H1 (cell line): ENCODE data around the gene ROR1. TPM values are rescaled to one million over a fixed set of nuclear protein-coding genes. Genes with fewer than 3 reads are reported as not detected.

Experiments used
- CTCF ChIA-PET: fragments of 300-600 bp; sonication (Branson Sonifier 250); formaldehyde crosslinking; loops from one replicate; lab custom pipeline; 2021; ENCODE audit not compliant: partially characterized antibody; lab: Charles Lee
- POLR2A ChIA-PET: fragments of 300-600 bp; sonication (Branson Sonifier 250); formaldehyde crosslinking; loops from one replicate; lab custom pipeline; 2021; ENCODE audit warnings: inconsistent platforms; ENCODE audit not compliant: partially characterized antibody; lab: Charles Lee
- DNase-seq, 2 experiments: peaks; one replicate each; pipeline versions ENCODE4 v3.0.0 to v3.0.0-alpha.2; 2010 to 2022; ENCODE audit warnings: low spot score in 2 of 2, low read depth in 1 of 2, mixed read lengths in 1 of 2
- FAIRE-seq: peaks from 2 replicates; lab custom pipeline; 2011; peaks lifted over from hg19 to GRCh38; lab: Jason Lieb, UNC
- H2AFZ ChIP-seq: 2 replicates; pipeline ENCODE4 v1.8.1; 2012; ENCODE audit warnings: low read length, inconsistent platforms
- H2AK5ac ChIP-seq: 2 replicates; pipeline ENCODE4 v1.6.1; 2013; ENCODE audit warnings: low read depth, low read length
- H2BK120ac ChIP-seq: replicated peaks from 2 replicates; pipeline ENCODE3; 2013; ENCODE audit warnings: low read depth, low read length, inconsistent platforms
- H2BK12ac ChIP-seq: 2 replicates; pipeline ENCODE4 v1.6.1; 2013; ENCODE audit warnings: low read depth, low read length
- H2BK15ac ChIP-seq: 2 replicates; pipeline ENCODE4 v1.6.1; 2013; ENCODE audit warnings: low read length
- H2BK20ac ChIP-seq: 2 replicates; pipeline ENCODE4 v1.6.1; 2013; ENCODE audit warnings: low read length
- H2BK5ac ChIP-seq: 2 replicates; pipeline ENCODE4 v1.6.1; 2013; ENCODE audit warnings: low read depth, low read length
- H3K14ac ChIP-seq: 2 replicates; pipeline ENCODE4 v1.6.1; 2013; ENCODE audit warnings: inconsistent platforms; ENCODE audit not compliant: insufficient read length
- H3K18ac ChIP-seq: 2 replicates; pipeline ENCODE4 v1.6.1; 2013; ENCODE audit warnings: low read length; ENCODE audit errors: extremely low read depth
- H3K23ac ChIP-seq: 2 replicates; pipeline ENCODE4 v1.6.1; 2013; ENCODE audit warnings: inconsistent platforms; ENCODE audit not compliant: insufficient read length
- H3K23me2 ChIP-seq: 2 replicates; pipeline ENCODE4 v1.6.1; 2013; ENCODE audit warnings: low read depth, low read length
- H3K27ac ChIP-seq: 2 replicates; pipeline ENCODE4 v1.6.1; 2011; ENCODE audit warnings: low read depth, low read length, inconsistent platforms
- H3K27me3 ChIP-seq, 4 experiments: replicated peaks in 1 of 4; 1 replicate in 1 of 4; 2 replicates in 3 of 4; pipeline versions ENCODE4 v1.6.1 to v1.8.1; 2011 to 2013; ENCODE audit warnings: low read length in 3 of 4, mild to moderate bottlenecking in 3 of 4, inconsistent platforms in 2 of 4, mixed read lengths in 2 of 4, moderate library complexity in 1 of 4; ENCODE audit not compliant: control insufficient read depth in 3 of 4, insufficient read depth in 3 of 4; ENCODE audit errors: extremely low read depth in 1 of 4
- H3K36me3 ChIP-seq, 4 experiments: 2 replicates each; pipeline versions ENCODE4 v1.6.1 to v1.8.1; 2011 to 2013; ENCODE audit warnings: mild to moderate bottlenecking in 4 of 4, low read length in 3 of 4, moderate library complexity in 2 of 4, control low read depth in 1 of 4, inconsistent platforms in 1 of 4; ENCODE audit not compliant: insufficient read depth in 4 of 4, control insufficient read depth in 2 of 4
- H3K4ac ChIP-seq: replicated peaks from 2 replicates; pipeline ENCODE3; 2013; ENCODE audit warnings: low read length, low read depth, mixed read lengths, inconsistent platforms; ENCODE audit not compliant: insufficient read length
- H3K4me1 ChIP-seq, 4 experiments: replicated peaks in 1 of 4; 1 replicate in 1 of 4; 2 replicates in 3 of 4; pipeline versions ENCODE4 v1.6.1 to v1.8.1; 2011 to 2013; ENCODE audit warnings: low read length in 3 of 4, inconsistent platforms in 2 of 4, mixed read lengths in 1 of 4; ENCODE audit not compliant: insufficient read depth in 4 of 4, control insufficient read depth in 3 of 4
- H3K4me2 ChIP-seq, 2 experiments: 2 replicates each; pipeline versions ENCODE4 v1.6.1 to v1.8.1; 2011 to 2013; ENCODE audit warnings: low read depth in 2 of 2, low read length in 2 of 2, control low read depth in 1 of 2, inconsistent platforms in 1 of 2, mild to moderate bottlenecking in 1 of 2; ENCODE audit not compliant: insufficient read depth in 1 of 2
- H3K4me3 ChIP-seq, 4 experiments: fragments of 200-600, 300-600 bp in 1 of 4; sonication (generic), shearing (Covaris generic), sonication (Bioruptor Twin) in 1 of 4; 2 replicates each; pipeline versions ENCODE4 v1.5.1 to v1.8.1; 2011 to 2016; ENCODE audit warnings: low read length in 4 of 4, low read depth in 3 of 4, control low read depth in 2 of 4, inconsistent platforms in 2 of 4, mild to moderate bottlenecking in 2 of 4, mixed read lengths in 1 of 4, moderate library complexity in 1 of 4; ENCODE audit not compliant: insufficient read depth in 2 of 4; ENCODE audit errors: extremely low read depth in 1 of 4
- H3K56ac ChIP-seq: replicated peaks from 2 replicates; pipeline ENCODE3; 2013; ENCODE audit warnings: low read depth, mild to moderate bottlenecking, mixed read lengths, low read length, inconsistent platforms; ENCODE audit not compliant: insufficient read length
- H3K79me1 ChIP-seq: 2 replicates; pipeline ENCODE4 v1.6.1; 2013; ENCODE audit warnings: low read depth, low read length, control low read depth
- H3K79me2 ChIP-seq, 2 experiments: 2 replicates each; pipeline versions ENCODE4 v1.6.1 to v1.8.1; 2012 to 2013; ENCODE audit warnings: low read length in 2 of 2, mild to moderate bottlenecking in 2 of 2, inconsistent platforms in 1 of 2; ENCODE audit not compliant: insufficient read depth in 2 of 2, control insufficient read depth in 1 of 2
- H3K9ac ChIP-seq, 4 experiments: replicated peaks in 1 of 4; 1 replicate in 1 of 4; 2 replicates in 3 of 4; pipeline versions ENCODE4 v1.6.1 to v1.8.1; 2011 to 2013; ENCODE audit warnings: low read depth in 3 of 4, low read length in 3 of 4, control low read depth in 2 of 4, mild to moderate bottlenecking in 2 of 4, moderate library complexity in 2 of 4, inconsistent platforms in 1 of 4; ENCODE audit errors: extremely low read depth in 1 of 4
- H3K9me3 ChIP-seq, 2 experiments: 2 replicates each; pipeline versions ENCODE4 v1.6.1 to v1.8.1; 2012 to 2013; ENCODE audit warnings: mild to moderate bottlenecking in 2 of 2, moderate library complexity in 2 of 2, control low read depth in 1 of 2, inconsistent platforms in 1 of 2, low read depth in 1 of 2, low read length in 1 of 2, mixed read lengths in 1 of 2; ENCODE audit not compliant: insufficient read depth in 2 of 2
- H4K20me1 ChIP-seq, 2 experiments: replicated peaks in 1 of 2; 2 replicates each; pipeline versions ENCODE3 to v1.8.1; 2011 to 2013; ENCODE audit warnings: inconsistent platforms in 2 of 2, low read length in 2 of 2, mild to moderate bottlenecking in 1 of 2; ENCODE audit not compliant: insufficient read depth in 2 of 2, control insufficient read depth in 1 of 2
- H4K5ac ChIP-seq: 2 replicates; pipeline ENCODE4 v1.6.1; 2013; ENCODE audit warnings: low read length, low read depth, mixed read lengths, inconsistent platforms; ENCODE audit not compliant: insufficient read length
- H4K8ac ChIP-seq: 2 replicates; pipeline ENCODE4 v1.8.0; 2013; ENCODE audit warnings: mild to moderate bottlenecking, moderate library complexity, low read length, inconsistent platforms; ENCODE audit not compliant: insufficient read depth; ENCODE audit errors: extremely low read depth
- H4K91ac ChIP-seq: replicated peaks from 2 replicates; pipeline ENCODE3; 2013; ENCODE audit warnings: low read length, mixed read lengths, inconsistent platforms; ENCODE audit not compliant: insufficient read length
- CREB1 ChIP-seq: IDR thresholded peaks from 2 replicates; pipeline ENCODE4 v1.6.1; 2012; ENCODE audit warnings: inconsistent platforms
- CTCF ChIP-seq, 3 experiments: IDR thresholded peaks; 1 replicate in 2 of 3; 2 replicates in 1 of 3; pipeline versions ENCODE4 v1.5.1 to v1.6.1; 2011; ENCODE audit warnings: low read length in 3 of 3, mild to moderate bottlenecking in 3 of 3, inconsistent platforms in 2 of 3, low read depth in 1 of 3, moderate library complexity in 1 of 3; ENCODE audit not compliant: insufficient read depth in 1 of 3; ENCODE audit errors: control extremely low read depth in 1 of 3
- KDM5A ChIP-seq: fragments of 200-600 bp; IDR thresholded peaks from 2 replicates; pipeline ENCODE4 v1.7.1; 2012; ENCODE audit warnings: mild to moderate bottlenecking, low read length, inconsistent platforms, mixed read lengths
- RAD21 ChIP-seq, 2 experiments: IDR thresholded peaks in 1 of 2; conservative IDR thresholded peaks in 1 of 2; 2 replicates each; pipeline ENCODE4 v1.6.1; 2011; ENCODE audit warnings: low read depth in 2 of 2, low read length in 2 of 2, improper control_type of control experiment in 1 of 2, inconsistent platforms in 1 of 2, mild to moderate bottlenecking in 1 of 2, moderate library complexity in 1 of 2
- SRF ChIP-seq: IDR thresholded peaks from 2 replicates; pipeline ENCODE4 v1.6.1; 2011; ENCODE audit warnings: mild to moderate bottlenecking, low read depth, low read length, moderate library complexity
- WGBS, 2 experiments: shearing (Covaris generic) in 1 of 2; methylation state at CpG; one replicate each; pipeline versions ENCODE4 v1.1.6 to v1.1.7; 2013 to 2015; ENCODE audit warnings: low lambda C conversion rate in 2 of 2, mixed read lengths in 2 of 2, inconsistent platforms in 1 of 2, low coverage in 1 of 2, missing lambda C conversion rate in 1 of 2; ENCODE audit not compliant: insufficient replicate concordance in 2 of 2, insufficient coverage in 1 of 2, insufficient read length in 1 of 2; ENCODE audit errors: extremely low coverage in 1 of 2, missing lambda C conversion rate in 1 of 2; 5-methylcytosine and 5-hydroxymethylcytosine counted together
- polyA plus RNA-seq, 7 experiments: library from polyadenylated mRNA; depleted of rRNA in 3 of 7; stranded (reverse) in 5 of 7; unstranded in 2 of 7; fragments of >200 nt in 5 of 7; fragments of 200-250 nt in 2 of 7; gene quantifications; 1 replicate in 5 of 7; 2 replicates in 1 of 7; 4 replicates in 1 of 7; pipeline versions ENCODE4 v1.2.1 to v1.2.3, GENCODE V29; 2011 to 2013; ENCODE audit warnings: missing spikeins in 2 of 7, mixed read lengths in 2 of 7
- total RNA-seq: library from RNA; stranded (reverse); fragmentation: NEBNext Ultra II Directional; extraction: Animal tissue kit (Norgen Biotek cat#: 25700); gene quantifications from 2 replicates; pipeline ENCODE4 v1.2.1, GENCODE V29; 2021

Gene ROR1
- total and polyA plus RNA-seq, 2 of the 8 experiments (the other 6 are each of a cell fraction or from before 2014, with no cell fraction given), result 33.6 to 73.6 TPM

- 79% methylated on average over 8 of the region's 8 CpGs; no CpG with 5 or more reads in 1 of the 2 experiments for WGBS, 2 experiments
- H3K79me1 ChIP-seq, result no peaks in the 10 kb centered on the region
These were observed 45.1 kb upstream of the ROR1 start for GRCh38 chr1:63728611-63729226.

More at GRCh38 chr1:63728611-63729226, 45.1 kb upstream of the ROR1 start:
- no peak overlapping the region for H2BK15ac ChIP-seq
- FAIRE-seq (no peak), DNase-seq (peak in 1 of 2 experiments; percentile 55)
- H3K4me3 ChIP-seq, result no peak overlapping the region
- no peak overlapping the region for H4K5ac ChIP-seq
- ChIA-PET CTCF (interaction anchor here (0.8 to 1.9 kb wide), 8 partner anchors 10 to 409 kb away, joined by 3 to 6 read pairs (median 4); no protein-coding TSS in a partner anchor), POLR2A (interaction anchor here (0.6 to 1.1 kb wide), 3 partner anchors 9 to 60 kb away, joined by 3 read pairs; no protein-coding TSS in a partner anchor)
- no peak overlapping the region for H3K9ac ChIP-seq
- peak overlapping the region; percentile 1; the same call in 1 of the 2 replicates for H2AK5ac ChIP-seq
- TF ChIP-seq SRF (no peak), RAD21 (IDR thresholded peaks at IDR 0.05 in 1 of 2, conservative IDR thresholded peaks at IDR 0.05 in 1 of 2; ENCODE audit: low read depth in 2 of 2, low read length in 2 of 2) (peak in 1 of 2 experiments; percentile 6; a peak in 2 of 4 replicates), KDM5A (no peak), CREB1 (no peak), CTCF (IDR thresholded peaks at IDR 0.05; ENCODE audit: control extremely low read depth in 1 of 3, insufficient read depth in 1 of 3, low read depth in 1 of 3, low read length in 3 of 3) (peak; percentile 26 to 34 (median 27))
- H3K9me3 ChIP-seq, result peaks cover 2 to 5% of the 10 kb centered on the region in 2 experiments; a peak in 1 of 4 replicates
- peak overlapping the region; percentile 40; the same call in 1 of the 2 replicates for H2BK20ac ChIP-seq
- no peak overlapping the region for H3K23ac ChIP-seq
- no peaks in the 10 kb centered on the region for H3K79me2 ChIP-seq
- H3K56ac ChIP-seq, result no peak overlapping the region
- H2BK120ac ChIP-seq, result peak overlapping the region; percentile 86
- no peak overlapping the region for H2AFZ ChIP-seq
- peak overlapping the region; percentile 99 for H2BK12ac ChIP-seq
- peaks cover 2 to 10% (median 8%) of the 10 kb centered on the region in 4 experiments; a peak in 5 of 7 replicates for H3K4me1 ChIP-seq
- peak overlapping the region; percentile 22 for H4K91ac ChIP-seq
- H3K23me2 ChIP-seq, result no peaks in the 10 kb centered on the region
- no peak overlapping the region for H3K14ac ChIP-seq
- H3K27me3 ChIP-seq, result peaks cover 0 to 1% (median 0%) of the 10 kb centered on the region in 4 experiments; a peak in 1 of 7 replicates
- H3K4ac ChIP-seq, result peak overlapping the region; percentile 44
- no peak overlapping the region for H3K27ac ChIP-seq
- peak overlapping the region; percentile 55; the same call in 1 of the 2 replicates for H3K18ac ChIP-seq
- peak overlapping the region; percentile 84 for H2BK5ac ChIP-seq
- H4K20me1 ChIP-seq, result no peaks in the 10 kb centered on the region
- no peak overlapping the region; a peak in 1 of 4 replicates for H3K4me2 ChIP-seq
- H3K36me3 ChIP-seq, result no peaks in the 10 kb centered on the region
- H4K8ac ChIP-seq, result no peak overlapping the region
